ENCODE data around the gene FAM76A. TPM values are rescaled to one million over a fixed set of nuclear protein-coding genes. Genes with fewer than 3 reads are reported as not detected.
"Not testable (repeated sequence)": the region's sequence is repeated elsewhere in the genome, so short reads cannot be mapped to it uniquely, and the experiment has no call there.

Gene FAM76A
- 1 to 10 TPM; 8.4 to 9.7 TPM for total RNA-seq

DNA sequence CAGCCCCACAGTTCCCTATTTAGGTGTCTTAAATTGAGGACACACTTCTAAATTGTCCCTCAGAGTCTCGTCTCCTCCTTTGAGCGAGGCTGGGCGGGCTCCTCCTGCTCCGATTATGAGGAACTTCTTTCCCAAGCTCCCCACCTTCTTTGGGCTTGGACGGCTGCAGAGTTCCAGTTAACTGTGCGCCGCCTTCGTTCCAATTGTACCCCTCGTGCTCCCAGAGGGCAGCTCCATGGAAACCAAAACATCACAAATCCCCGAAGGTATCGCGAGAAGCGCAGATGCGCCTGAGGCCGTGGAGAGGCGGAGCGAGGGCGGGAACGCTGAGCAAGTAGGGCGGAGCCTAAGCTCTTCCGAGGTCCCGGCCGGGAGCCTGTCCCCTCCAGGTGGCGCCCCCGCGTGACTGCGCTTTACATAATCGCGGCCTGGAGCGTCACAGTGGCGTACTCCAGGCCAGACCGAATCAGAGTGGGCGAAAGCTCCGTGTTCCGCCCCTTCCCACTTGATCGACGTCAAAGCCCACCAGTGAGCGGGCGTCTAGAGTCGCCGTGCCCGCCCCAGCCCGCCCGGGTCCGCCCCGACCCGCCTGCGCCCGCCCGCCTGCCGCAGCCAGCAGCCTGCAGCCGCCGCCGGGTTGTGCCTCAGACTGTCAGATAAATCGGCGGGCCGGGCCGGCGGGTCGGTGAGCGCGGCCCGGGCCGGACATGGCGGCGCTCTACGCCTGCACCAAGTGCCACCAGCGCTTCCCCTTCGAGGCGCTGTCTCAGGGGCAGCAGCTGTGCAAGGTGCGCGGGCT is at the start of gene FAM76A:
FAM76A (plus strand) TSS at position 588 of the 799 bp plus-strand sequence; CDS start at position 708, 120 bp downstream.
- H3K36me3 Mint-ChIP-seq (ENCODE audit: low read depth) = peaks cover 4% of the 10 kb centered on the region
- H3K9me3 Mint-ChIP-seq = no peaks in the 10 kb centered on the region
- DNase-seq = peak; percentile 100
- peaks cover 12% of the 10 kb centered on the region for H3K4me1 Mint-ChIP-seq (ENCODE audit: low read depth)
- peak within 1 kb of the TSS; percentile 86 for H3K4me3 Mint-ChIP-seq
- H3K27ac Mint-ChIP-seq = peak within 1 kb of the TSS; percentile 80
- CTCF ChIA-PET = interaction anchor here (0.6 to 2.2 kb wide), 9 partner anchors 27 to 118 kb away, joined by 3 to 8 read pairs (median 3); partner anchors contain the start of genes PPP1R8 and STX12
- H3K27me3 Mint-ChIP-seq (ENCODE audit: low read depth) = no peaks in the 10 kb centered on the region
- intact Hi-C loops (cut with micrococcal nuclease) = loop anchor here (1.0 kb wide), 3 partner anchors 48 to 105 kb away; partner anchors contain the start of genes IFI6, PPP1R8 and STX12

DNA sequence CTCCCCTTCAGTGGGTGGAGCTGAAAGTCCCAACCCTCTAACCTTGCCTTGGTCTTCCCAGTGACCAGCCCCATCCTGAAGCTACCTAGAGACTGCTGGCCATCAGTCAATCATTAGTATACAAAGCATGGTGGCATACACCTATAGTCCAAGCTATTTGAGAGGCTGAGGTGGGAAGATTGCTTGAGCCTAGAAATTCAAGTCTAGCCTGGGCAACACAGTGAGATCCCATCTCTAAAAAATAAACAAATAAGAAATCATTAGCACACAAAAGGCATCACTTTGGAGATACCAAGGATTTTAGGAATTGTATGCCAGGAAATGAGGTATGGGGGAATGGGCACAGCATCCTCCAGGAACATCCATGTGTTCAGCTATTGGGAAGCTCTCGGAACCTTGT is 49.4 kb upstream of the FAM76A start:
- Mint-ChIP-seq H3K27me3 (ENCODE audit: low read depth) (no peaks in the 10 kb centered on the region), H3K4me1 (ENCODE audit: low read depth) (peaks cover 7% of the 10 kb centered on the region), H3K27ac (no peak overlapping the region), H3K9me3 (peaks cover 16% of the 10 kb centered on the region), H3K4me3 (no peak overlapping the region), H3K36me3 (ENCODE audit: low read depth) (peaks cover 4% of the 10 kb centered on the region)
- CTCF ChIA-PET = no interaction called here
- no peak for DNase-seq
- intact Hi-C loops (cut with micrococcal nuclease) = loop anchor here (10.0 kb wide), 1 partner anchor 318 kb away; no protein-coding TSS in a partner anchor

- H3K9me3 Mint-ChIP-seq = peaks cover 27% of the 10 kb centered on the region
- DNase-seq = no peak
- H3K4me3 Mint-ChIP-seq = no peak overlapping the region
- peaks cover 2% of the 10 kb centered on the region for H3K27me3 Mint-ChIP-seq (ENCODE audit: low read depth)
- H3K27ac Mint-ChIP-seq = no peak overlapping the region
- CTCF ChIA-PET = interaction anchor here (2.3 kb wide), 1 partner anchor 9 kb away, joined by 6 read pairs; no protein-coding TSS in a partner anchor
- H3K36me3 Mint-ChIP-seq (ENCODE audit: low read depth) = peaks cover 9% of the 10 kb centered on the region
- intact Hi-C loops (cut with micrococcal nuclease) = loop anchor here (10.0 kb wide), 1 partner anchor 316 kb away; no protein-coding TSS in a partner anchor
- no peaks in the 10 kb centered on the region for H3K4me1 Mint-ChIP-seq (ENCODE audit: low read depth)
Observed at GRCh38 chr1:27678747-27679146, 47.0 kb upstream of the FAM76A start.

- H3K36me3 Mint-ChIP-seq (ENCODE audit: low read depth); H3K27ac Mint-ChIP-seq; intact Hi-C loops (cut with micrococcal nuclease); H3K4me3 Mint-ChIP-seq; H3K27me3 Mint-ChIP-seq (ENCODE audit: low read depth); DNase-seq; CTCF ChIA-PET; H3K4me1 Mint-ChIP-seq (ENCODE audit: low read depth): not testable (repeated sequence)
- peaks cover 27% of the 10 kb centered on the region for H3K9me3 Mint-ChIP-seq
Observed at GRCh38 chr1:27680225-27680791, 45.5 kb upstream of the FAM76A start.

DNA sequence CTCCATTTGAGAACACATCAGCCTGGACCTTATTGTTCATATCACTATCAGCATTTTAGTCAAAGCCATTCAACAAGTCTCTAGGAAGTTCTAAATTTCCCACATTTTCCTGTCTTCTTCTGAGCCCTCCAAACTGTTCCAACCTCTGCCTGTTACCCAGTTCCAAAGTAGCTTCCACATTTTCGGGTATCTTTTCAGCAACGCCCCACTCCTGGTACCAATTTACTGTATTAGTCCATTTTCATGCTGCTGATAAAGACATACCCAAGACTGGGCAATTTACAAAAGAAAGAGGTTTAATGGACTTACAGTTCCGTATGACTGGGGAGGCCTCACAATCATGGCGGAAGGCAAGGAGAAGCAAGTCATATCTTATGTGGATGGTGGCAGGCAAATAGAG is 44.2 kb upstream of the FAM76A start:
- H3K4me3 Mint-ChIP-seq; H3K27me3 Mint-ChIP-seq (ENCODE audit: low read depth); H3K4me1 Mint-ChIP-seq (ENCODE audit: low read depth); intact Hi-C loops (cut with micrococcal nuclease); H3K27ac Mint-ChIP-seq; DNase-seq; H3K36me3 Mint-ChIP-seq (ENCODE audit: low read depth); CTCF ChIA-PET: not testable (repeated sequence)
- H3K9me3 Mint-ChIP-seq = peaks cover 27% of the 10 kb centered on the region

DNA sequence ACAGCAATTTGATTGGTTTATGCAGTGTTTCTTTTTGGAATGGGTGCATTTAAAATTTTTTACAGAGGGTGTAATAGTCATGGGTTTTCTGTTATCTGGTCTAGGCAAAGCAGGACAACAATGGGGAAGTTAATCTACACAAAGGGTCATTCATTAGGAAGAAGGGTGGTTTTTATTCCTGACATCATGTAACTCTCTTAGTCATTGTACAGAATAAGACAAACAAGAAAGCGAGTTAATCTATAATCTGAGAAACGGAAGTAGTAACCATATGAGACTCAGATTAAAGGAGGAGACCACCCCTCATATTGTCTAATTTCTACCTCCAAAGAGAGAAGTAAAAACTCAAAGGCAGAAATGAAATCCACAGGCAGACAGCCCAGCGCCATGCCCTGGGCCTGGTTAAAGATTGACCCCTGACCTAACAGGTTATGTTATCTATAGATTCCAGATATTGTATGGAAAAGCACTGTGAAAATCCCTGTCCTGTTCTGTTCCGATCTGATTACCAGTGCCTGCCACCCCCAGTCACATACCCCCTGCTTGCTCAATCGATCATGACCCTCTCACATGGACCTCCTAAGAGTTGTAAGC is 43.3 kb upstream of the FAM76A start:
- CTCF ChIA-PET = interaction anchor here (0.6 kb wide), 1 partner anchor 43 kb away, joined by 3 read pairs; the partner anchor contains the start of gene FAM76A
- no peak for DNase-seq
- no peak overlapping the region for H3K27ac Mint-ChIP-seq
- peaks cover 2% of the 10 kb centered on the region for H3K27me3 Mint-ChIP-seq (ENCODE audit: low read depth)
- intact Hi-C loops (cut with micrococcal nuclease) = no loop called here
- no peak overlapping the region for H3K4me3 Mint-ChIP-seq
- H3K4me1 Mint-ChIP-seq (ENCODE audit: low read depth) = no peaks in the 10 kb centered on the region
- peaks cover 9% of the 10 kb centered on the region for H3K36me3 Mint-ChIP-seq (ENCODE audit: low read depth)
- peaks cover 27% of the 10 kb centered on the region for H3K9me3 Mint-ChIP-seq

DNA sequence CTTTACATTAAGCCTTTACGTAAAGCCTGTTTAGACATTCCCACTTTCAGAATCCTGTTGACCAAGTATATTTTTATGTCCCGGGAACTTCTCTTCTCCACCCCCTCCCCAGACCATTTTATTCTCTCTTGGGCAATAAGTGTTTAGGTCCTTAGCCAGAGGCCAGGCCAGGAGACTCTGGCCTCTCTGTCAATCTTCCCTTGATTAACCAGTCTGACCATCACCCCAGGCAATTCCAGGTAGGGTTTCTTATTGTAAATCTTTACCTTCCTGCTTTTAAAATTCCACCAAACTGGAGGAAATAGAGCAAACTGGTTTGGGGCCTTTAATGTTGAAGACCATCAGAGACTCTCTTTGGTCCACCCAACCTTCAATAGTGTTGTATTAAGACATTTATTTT is 41.6 kb upstream of the FAM76A start:
- peaks cover 2% of the 10 kb centered on the region for H3K27me3 Mint-ChIP-seq (ENCODE audit: low read depth)
- intact Hi-C loops (cut with micrococcal nuclease) = no loop called here
- H3K36me3 Mint-ChIP-seq (ENCODE audit: low read depth) = peaks cover 9% of the 10 kb centered on the region
- peaks cover 27% of the 10 kb centered on the region for H3K9me3 Mint-ChIP-seq
- H3K27ac Mint-ChIP-seq = no peak overlapping the region
- no peaks in the 10 kb centered on the region for H3K4me1 Mint-ChIP-seq (ENCODE audit: low read depth)
- no peak overlapping the region for H3K4me3 Mint-ChIP-seq
- DNase-seq = no peak
- CTCF ChIA-PET = interaction anchor here (1.3 kb wide), 1 partner anchor 12 kb away, joined by 3 read pairs; the partner anchor contains the start of gene IFI6

DNA sequence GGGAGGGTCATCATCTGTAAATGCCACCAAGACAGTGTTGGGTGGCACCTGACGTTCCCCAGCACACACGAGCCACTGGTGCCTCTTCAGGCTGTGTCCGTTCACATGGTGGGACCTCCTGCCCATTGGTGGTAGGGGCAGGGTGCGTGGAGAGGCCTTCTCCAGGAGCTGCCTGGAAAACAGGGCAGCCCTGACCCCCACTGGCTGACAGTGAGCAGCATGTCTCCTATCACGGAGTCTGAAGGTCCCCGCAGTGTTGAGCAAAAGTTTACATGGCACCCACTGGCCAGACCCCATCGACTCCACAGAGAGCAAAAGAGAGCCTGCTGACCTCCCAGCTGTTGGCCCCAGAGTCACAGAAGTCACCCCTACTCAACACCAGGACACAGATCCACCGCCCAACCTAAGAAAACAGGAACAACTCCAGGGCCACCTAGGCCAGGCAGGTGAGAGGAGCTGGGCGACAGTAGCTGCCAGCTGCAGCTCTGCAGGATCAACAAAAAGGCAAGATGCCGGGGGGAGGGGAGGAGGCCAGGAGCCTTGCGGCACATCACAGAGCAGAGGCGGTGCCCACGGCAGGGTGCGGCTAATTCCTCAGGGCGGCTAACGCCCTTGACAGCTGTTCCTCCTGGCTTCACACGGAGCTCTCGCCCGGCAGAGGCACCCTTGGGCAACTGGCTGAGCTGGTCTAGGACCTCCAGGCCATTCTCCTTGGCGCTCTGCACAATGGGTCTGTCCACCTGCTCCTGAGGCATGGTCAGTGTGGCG is 39.4 kb upstream of the FAM76A start:
- CTCF ChIA-PET = interaction anchor here (1.0 to 1.4 kb wide), 2 partner anchors 17 to 130 kb away, joined by 3 read pairs; no protein-coding TSS in a partner anchor
- no peak for DNase-seq
- intact Hi-C loops (cut with micrococcal nuclease) = no loop called here
- Mint-ChIP-seq H3K36me3 (ENCODE audit: low read depth) (peaks cover 6% of the 10 kb centered on the region), H3K27me3 (ENCODE audit: low read depth) (peaks cover 2% of the 10 kb centered on the region), H3K4me3 (no peak overlapping the region), H3K27ac (no peak overlapping the region), H3K4me1 (ENCODE audit: low read depth) (peaks cover 9% of the 10 kb centered on the region), H3K9me3 (peaks cover 11% of the 10 kb centered on the region)

GRCh38 chr1:27687906-27688305 is 37.9 kb upstream of the FAM76A start:
- Mint-ChIP-seq H3K4me3 (no peak overlapping the region), H3K27ac (no peak overlapping the region), H3K36me3 (ENCODE audit: low read depth) (no peaks in the 10 kb centered on the region), H3K27me3 (ENCODE audit: low read depth) (peaks cover 2% of the 10 kb centered on the region), H3K4me1 (ENCODE audit: low read depth) (peaks cover 9% of the 10 kb centered on the region), H3K9me3 (no peaks in the 10 kb centered on the region)
- CTCF ChIA-PET = no interaction called here
- intact Hi-C loops (cut with micrococcal nuclease) = no loop called here
- DNase-seq = no peak

DNA sequence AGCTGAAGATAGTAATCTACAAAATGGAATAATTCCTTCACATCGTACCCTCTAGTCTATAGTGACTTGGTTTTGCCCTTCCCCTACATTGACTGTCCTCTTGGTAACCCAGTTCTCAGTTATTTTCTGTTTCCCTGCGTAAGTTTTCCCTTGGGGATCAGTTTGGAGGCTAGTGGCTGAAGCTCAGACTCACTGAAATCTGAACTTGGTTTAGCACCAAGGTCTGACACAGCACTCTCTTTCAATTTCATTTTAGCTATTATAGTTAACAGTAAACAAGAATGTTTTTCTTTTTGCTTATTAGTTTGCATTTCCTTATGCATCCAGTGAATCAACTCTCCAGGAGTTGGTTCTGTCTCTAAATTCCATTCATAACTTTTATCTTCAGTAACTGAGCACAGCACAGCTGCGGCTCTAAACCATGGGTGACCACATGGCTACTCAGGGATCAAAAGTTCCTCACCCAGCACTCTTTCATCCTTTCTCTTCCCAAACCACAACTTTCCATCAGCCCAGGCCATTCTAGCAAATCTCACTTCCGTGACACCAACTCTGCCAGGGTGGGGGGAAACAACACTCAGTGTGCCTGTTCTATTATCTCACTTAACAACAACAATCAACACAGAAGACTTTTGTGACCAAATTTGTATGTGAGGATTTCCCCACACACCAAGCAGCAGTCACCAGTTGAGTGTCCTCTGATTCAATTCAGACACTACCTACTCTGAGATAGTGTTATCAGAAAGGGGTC is 36.2 kb upstream of the FAM76A start:
- Mint-ChIP-seq H3K9me3 (no peaks in the 10 kb centered on the region), H3K27me3 (ENCODE audit: low read depth) (peaks cover 2% of the 10 kb centered on the region), H3K4me3 (no peak overlapping the region), H3K27ac (no peak overlapping the region), H3K36me3 (ENCODE audit: low read depth) (no peaks in the 10 kb centered on the region), H3K4me1 (ENCODE audit: low read depth) (peaks cover 9% of the 10 kb centered on the region)
- intact Hi-C loops (cut with micrococcal nuclease) = no loop called here
- CTCF ChIA-PET = no interaction called here
- peak; percentile 26 for DNase-seq

GRCh38 chr1:27690183-27690582 is 35.6 kb upstream of the FAM76A start:
- no peak overlapping the region for H3K27ac Mint-ChIP-seq
- no peak for DNase-seq
- H3K4me1 Mint-ChIP-seq (ENCODE audit: low read depth) = peaks cover 9% of the 10 kb centered on the region
- intact Hi-C loops (cut with micrococcal nuclease) = no loop called here
- H3K9me3 Mint-ChIP-seq = no peaks in the 10 kb centered on the region
- H3K4me3 Mint-ChIP-seq = no peak overlapping the region
- H3K36me3 Mint-ChIP-seq (ENCODE audit: low read depth) = no peaks in the 10 kb centered on the region
- H3K27me3 Mint-ChIP-seq (ENCODE audit: low read depth) = peaks cover 2% of the 10 kb centered on the region
- CTCF ChIA-PET = no interaction called here
